Fibroblast of skin of right quadriceps (primary cell): ENCODE data around the gene PANK4.
"Not testable (repeated sequence)": the region's sequence is repeated elsewhere in the genome, so short reads cannot be mapped to it uniquely, and the experiment has no call there.

Source experiments
- DNase-seq: peaks from one replicate; pipeline ENCODE4 v3.0.0-alpha.2; 2013

PANK4 gene

DNA sequence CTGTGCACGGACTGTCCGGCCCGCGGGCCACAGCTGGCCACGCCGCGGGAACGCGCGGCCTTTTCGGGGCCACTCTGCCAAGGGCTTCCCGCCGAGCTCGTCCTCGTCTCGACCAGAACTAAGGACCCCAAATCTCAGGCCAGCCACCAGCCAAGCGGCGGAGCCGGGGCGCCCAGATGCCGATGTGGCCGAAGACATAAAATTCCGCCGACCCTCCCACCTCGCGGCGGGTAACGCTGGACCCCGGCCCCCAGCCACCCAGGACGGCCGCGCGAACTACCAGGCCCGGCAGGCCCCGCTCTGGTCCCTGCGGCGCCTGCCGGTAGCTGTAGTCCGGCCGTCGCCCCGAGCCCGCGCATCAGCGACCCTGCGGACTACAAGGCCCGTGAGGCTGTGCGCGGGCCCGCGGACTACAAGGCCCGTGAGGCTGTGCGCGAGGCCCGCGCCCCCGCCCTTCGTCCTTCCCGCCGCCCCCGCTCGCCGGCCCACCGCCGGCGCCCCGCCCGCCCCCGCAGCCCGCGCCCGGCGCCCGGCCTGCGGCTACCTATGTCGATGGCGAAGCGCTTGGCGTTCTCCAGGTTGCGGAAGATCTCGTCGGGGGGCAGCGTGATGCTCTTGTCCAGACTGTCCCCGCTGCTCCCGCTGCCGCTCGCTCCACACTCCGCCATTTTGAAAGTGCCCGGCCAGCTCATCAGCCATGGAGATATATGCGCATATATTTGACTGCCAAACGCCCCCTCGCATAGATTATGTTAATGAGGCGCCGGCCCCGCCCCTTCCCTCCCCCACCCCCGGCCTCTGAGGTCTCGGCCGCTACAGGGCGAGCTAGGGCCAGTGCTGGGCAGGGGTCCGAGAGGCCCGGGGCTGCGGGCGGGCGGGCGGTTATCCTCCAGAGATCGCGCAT, at the start of gene PANK4:
TSS of gene PANK4 (minus strand) at position 677 of the 904 bp plus-strand sequence. CDS start at position 668, 9 bp downstream.
- DNase-seq, result peak; percentile 92

DNA sequence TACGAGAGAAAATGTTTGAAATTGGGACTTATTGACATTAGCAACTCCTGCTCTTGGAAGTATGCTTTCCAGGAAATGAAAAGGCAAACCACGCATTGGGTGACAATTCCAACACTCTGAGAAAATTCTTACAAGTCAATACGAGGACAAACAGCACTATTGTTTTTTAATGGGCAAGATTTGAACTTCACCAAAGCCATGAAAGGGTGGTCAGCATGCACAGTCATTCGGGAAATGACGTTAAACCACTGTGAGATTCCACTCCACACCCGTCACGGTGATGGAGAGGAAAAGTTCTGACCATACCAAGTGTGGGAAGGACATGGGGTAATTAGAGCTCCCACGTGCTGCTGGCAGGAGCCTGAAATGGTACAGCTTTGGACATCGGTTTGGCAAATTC, 48.0 kb upstream of the PANK4 start:
- no peak for DNase-seq

DNA sequence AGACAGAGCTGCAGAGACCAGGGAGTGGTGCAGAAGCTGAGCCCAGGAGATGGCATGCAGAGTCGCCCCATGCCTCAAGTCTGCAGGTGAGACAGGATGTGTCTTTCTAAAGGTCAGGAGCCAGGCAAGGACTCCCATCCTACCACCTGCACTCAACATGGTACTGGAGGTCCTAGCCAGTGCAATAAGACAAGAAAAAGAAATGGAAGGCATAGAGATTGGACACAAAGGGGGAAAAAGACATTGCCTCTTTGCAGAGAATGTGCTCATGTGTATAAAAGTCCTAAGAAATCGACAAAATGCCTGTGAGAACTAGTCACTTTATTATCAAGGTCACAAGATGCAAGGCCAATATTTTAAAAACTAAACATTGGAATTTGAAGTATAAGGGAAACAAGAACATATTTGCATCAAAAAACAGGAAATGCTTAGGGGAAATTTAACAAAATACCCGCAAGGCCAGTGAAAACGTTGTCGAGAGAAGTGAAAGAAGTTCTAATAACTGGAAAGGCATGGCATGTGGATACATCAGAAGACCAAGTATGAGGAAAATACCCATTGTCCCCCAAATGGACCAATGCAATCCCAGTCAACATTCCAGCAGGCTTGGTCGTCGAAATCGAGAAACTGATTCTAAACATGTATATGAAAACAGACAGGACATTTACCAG, 47.0 kb upstream of the PANK4 start:
- no peak for DNase-seq

DNA sequence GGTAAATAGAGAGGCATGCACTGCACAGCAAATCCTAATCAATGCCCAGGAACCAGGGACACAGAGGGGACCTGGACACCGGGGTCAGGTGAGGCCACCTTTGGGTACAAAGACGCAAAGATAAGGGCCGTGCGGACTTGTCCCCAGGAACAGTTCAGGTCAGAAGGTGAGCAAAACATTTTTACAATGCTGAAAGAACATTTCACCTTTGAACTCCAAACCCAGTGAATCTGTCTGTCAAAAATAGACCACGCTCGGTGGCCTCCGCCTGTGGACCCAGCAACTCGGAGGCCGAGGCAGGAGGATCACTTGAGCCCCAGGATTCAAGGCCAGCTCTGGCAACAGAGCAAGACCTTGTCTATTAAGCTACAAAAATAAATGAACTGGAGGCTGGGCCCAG, 45.0 kb upstream of the PANK4 start:
- no peak for DNase-seq

GRCh38 chr1:2570332-2570731, 43.9 kb upstream of the PANK4 start:
- no peak for DNase-seq

GRCh38 chr1:2569703-2570102, 43.3 kb upstream of the PANK4 start:
- not testable (repeated sequence) for DNase-seq

DNA sequence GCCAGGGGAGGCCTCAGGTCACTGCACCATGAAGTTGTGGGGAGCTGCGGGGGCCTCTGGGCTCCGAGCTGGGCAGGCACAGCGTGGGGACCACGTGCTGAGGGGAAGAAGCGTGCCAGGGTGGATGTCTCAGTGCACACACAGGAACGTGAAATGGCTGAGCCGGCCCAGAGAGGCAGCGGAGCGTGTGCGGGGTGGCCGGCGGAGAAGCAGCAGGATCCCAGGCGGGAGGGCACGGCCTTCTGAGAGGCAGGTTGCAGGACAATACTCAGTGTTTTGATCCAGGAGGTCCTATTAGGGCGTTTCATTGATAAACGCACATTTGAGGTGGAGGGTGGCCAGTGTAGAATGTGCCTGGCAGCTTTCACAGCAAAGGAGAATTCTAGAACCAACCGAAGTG, 42.7 kb upstream of the PANK4 start:
- DNase-seq, result no peak

GRCh38 chr1:2568187-2568816, 41.9 kb upstream of the PANK4 start:
- DNase-seq, result not testable (repeated sequence)

- DNase-seq, result no peak
Measured at GRCh38 chr1:2567083-2567679, 40.8 kb upstream of the PANK4 start.

DNA sequence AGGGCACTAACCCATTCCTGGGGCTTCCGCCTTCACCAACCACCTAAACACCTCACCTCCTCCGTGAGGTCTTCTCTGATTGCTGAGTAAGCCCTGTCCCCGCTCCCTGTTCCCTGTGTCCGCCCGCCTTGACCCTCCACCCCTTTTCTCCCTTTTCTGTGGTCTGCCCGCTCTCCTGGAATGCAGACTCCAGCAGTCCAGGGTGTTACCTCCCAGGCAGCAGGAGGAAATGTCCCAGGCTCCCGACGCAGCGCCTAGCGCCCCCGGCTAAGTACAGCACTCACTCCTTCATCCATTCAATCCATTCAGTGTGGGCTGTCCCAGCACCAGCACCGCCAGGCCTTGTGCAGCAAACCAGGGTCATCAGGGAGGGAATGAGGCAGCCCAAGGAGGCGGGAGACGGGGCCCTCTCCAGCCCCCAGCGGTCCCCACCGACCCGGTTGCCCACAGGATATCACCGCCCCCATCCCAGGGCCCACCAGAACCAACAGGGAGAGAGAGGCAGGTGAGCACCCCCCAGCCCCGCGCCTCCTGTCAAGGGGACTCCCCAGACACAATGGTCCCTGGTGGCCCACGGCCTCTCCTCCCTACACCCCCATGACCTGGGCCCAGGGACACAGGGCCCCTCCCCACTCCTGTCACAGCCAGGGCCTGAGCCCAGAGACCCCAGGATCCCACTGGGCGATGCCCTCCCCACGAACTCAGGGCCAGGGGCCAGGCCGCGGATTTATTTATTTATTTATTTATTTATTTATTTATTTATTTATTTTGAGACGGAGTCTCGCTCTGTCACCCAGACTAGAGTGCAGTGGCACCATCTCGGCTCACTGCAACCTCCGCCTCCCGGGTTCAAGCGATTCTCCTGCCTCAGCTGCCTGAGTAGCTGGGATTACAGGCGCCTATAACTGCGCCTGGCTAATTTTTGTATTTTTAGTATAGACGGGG, 40.0 kb upstream of the PANK4 start:
- DNase-seq, result no peak

- no peak for DNase-seq
Measured at GRCh38 chr1:2564815-2565374, 38.5 kb upstream of the PANK4 start.

DNA sequence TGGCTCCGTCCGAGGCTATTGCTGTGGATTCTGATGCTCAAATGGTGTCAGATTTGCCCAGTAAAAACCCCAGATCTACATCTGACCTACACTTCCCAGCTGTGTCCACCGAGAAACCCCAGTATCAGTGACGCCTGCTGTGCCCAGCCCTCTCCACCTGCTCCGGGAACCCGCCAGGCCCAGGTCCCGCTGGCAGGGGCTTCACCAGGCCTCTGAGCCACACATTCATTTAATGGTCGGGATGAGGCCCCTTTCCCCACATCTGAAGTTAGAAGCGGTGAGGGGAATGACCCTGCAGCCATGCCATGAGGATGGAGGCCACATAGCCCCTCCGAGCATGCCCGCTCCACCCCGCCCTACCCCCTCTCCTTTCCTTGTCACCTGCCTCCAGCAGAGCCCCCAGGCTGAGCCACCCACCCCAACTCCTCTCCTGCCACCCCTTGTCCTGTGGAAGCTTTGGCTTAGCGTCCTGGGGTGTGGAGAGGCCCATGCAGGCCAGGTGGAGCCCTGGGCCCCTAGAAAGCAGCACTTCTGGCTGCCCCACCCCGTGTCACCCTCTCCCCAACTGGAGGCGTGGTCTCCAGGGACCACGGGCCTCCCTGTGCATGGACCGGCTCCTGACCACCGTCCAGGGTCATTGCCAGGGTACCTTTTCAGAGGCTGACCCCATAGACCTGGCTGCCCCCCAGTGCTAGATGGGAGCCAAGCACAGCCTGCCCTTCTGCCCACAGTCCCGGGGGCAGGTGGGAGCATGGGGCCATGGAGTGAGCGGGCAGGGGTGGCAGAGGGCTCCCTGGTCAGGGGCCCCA, 37.8 kb upstream of the PANK4 start:
- no peak for DNase-seq

GRCh38 chr1:2563205-2563604, 36.8 kb upstream of the PANK4 start:
- DNase-seq, result no peak

- no peak for DNase-seq
Measured at GRCh38 chr1:2561898-2562895, 35.8 kb upstream of the PANK4 start.

DNA sequence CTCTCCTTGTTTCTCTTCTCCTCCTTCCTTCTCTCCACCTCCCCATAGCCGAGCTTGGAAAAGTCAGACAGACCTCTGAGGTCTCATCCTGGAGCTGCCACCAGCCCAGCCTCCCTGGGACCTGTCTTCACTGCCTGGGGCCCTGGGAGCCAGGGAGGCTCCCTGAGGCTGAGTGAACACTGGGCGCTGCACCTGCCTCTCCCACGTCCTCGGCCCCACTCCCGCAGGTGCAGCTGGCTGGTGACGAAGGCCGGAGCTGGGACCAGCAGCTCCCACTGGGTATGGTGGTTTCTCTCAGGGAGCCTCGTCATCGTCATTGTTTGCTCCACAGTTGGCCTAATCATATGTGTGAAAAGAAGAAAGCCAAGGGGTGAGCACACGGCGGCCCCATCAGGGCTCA, 35.0 kb upstream of the PANK4 start:
- DNase-seq, result no peak

- no peak for DNase-seq
Measured at GRCh38 chr1:2560299-2561073, 34.1 kb upstream of the PANK4 start.

DNA sequence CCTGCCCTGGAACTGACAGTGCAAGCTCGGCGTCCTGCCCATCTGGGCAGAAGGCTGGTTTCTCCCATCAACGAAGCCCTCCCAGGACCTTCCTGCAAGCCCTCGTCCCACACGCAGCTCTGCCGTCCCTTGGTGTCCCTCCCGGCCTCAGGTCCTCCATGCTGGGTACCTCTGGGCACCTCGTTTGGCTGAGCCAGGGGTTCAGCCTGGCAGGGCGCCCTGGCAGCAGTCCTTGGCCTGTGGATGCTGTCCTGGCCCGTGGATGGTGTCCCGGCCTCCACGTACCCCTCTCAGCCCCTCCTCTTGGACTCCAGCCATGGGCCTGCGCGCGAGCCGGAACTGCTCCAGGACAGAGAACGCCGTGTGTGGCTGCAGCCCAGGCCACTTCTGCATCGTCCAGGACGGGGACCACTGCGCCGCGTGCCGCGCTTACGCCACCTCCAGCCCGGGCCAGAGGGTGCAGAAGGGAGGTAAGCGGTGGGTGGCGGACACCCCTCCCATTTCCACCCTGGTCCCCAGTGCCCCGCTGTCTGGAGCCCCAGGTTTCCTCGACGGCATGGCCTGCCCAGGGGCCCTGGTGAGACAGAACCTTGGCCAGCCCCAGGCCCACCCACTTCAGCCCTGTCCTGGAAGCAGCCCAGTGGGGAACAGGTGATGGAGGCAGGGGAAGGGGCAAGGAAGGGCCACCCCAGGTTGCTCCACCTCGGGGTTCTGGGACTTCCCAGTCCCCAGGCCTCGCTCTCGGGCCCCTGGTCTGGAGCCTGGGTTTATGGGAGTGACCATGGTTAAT, 33.3 kb upstream of the PANK4 start:
- DNase-seq, result no peak

DNA sequence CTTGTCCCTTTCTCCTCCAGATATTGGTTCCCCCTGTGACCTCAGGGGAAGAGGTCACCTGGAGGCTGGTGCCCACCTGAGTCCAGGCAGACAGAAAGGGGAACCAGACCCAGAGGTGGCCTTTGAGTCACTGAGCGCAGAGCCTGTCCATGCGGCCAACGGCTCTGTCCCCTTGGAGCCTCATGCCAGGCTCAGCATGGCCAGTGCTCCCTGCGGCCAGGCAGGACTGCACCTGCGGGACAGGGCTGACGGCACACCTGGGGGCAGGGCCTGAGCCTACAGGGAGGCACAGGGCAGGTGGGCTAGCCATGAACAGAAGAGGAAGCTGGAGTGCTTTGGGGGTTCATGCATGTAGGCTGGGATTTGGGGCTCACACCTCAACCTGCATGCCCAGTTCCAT, 32.5 kb upstream of the PANK4 start:
- no peak for DNase-seq
